IPS-15b (cell line): ENCODE results near the gene TRIM69.
"Not testable (repeated sequence)": the region's sequence is repeated elsewhere in the genome, so short reads cannot be mapped to it uniquely, and the experiment has no call there.

Experiments
- H3K27me3 ChIP-seq: one replicate; pipeline ENCODE4 v1.6.1; 2013; ENCODE audit warnings: low read length; ENCODE audit not compliant: control insufficient read depth, insufficient read depth
- H3K36me3 ChIP-seq: one replicate; pipeline ENCODE4 v1.6.1; 2013; ENCODE audit warnings: low read length; ENCODE audit not compliant: control insufficient read depth, insufficient read depth
- H3K4me1 ChIP-seq: one replicate; pipeline ENCODE4 v1.6.1; 2013; ENCODE audit warnings: mild to moderate bottlenecking, low read length; ENCODE audit not compliant: control insufficient read depth, insufficient read depth
- H3K4me3 ChIP-seq: one replicate; pipeline ENCODE4 v1.5.1; 2013; ENCODE audit warnings: low read depth, low read length
- H3K9ac ChIP-seq: one replicate; pipeline ENCODE4 v1.6.1; 2013; ENCODE audit warnings: low read depth, mild to moderate bottlenecking, low read length
- H3K9me3 ChIP-seq: one replicate; pipeline ENCODE4 v1.6.1; 2013; ENCODE audit warnings: mild to moderate bottlenecking, low read length; ENCODE audit not compliant: control insufficient read depth, insufficient read depth

TRIM69 gene

GRCh38 chr15:44729408-44730127 is 6.8 kb upstream of the TRIM69 start:
- Histone ChIP-seq H3K4me3 (peak overlapping the region; percentile 76), H3K9me3 (no peaks in the 10 kb centered on the region), H3K9ac (peak overlapping the region; percentile 56), H3K4me1 (peaks cover 4% of the 10 kb centered on the region), H3K27me3 (no peaks in the 10 kb centered on the region), H3K36me3 (no peaks in the 10 kb centered on the region)

- no peak overlapping the region for H3K9ac ChIP-seq
- H3K36me3 ChIP-seq: no peaks in the 10 kb centered on the region
- H3K27me3 ChIP-seq: no peaks in the 10 kb centered on the region
- no peaks in the 10 kb centered on the region for H3K9me3 ChIP-seq
- peaks cover 4% of the 10 kb centered on the region for H3K4me1 ChIP-seq
- H3K4me3 ChIP-seq: no peak overlapping the region
These were observed 1.4 kb upstream of the TRIM69 start for GRCh38 chr15:44734839-44735481.

GRCh38 chr15:44735482-44736180 is 697 bp upstream of the TRIM69 start:
- peaks cover 4% of the 10 kb centered on the region for H3K4me1 ChIP-seq

DNA sequence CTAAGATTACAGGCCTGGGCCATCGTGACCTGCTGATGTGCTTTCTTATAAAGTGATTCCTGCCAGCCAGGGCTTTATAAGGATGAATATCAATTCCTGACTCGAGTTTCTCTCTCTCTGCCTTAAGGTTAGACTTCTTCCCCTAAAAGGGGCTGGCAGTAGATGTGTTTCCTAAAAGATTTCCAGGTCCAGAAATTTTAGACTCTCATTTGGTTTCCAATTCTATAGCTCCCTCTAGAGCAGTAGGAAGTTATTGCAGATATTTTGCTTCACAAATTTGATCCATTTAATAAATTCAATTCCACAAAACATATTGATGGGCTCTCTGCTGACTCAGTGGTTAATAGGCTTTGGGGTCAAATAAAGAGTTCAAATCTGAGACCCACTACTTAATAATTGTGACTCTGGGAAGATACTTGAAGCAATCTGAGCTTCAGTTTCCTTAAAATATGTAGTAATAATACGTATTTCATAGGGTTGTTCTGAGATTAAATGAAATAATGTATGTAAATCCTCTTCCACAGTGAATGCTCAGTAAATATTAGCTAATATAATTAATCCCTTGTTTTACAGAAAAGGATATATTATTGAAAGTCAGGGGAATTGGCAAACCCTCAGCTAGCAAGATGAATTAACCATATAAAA is 2.1 kb downstream of the TRIM69 start:
- Histone ChIP-seq H3K36me3 (no peaks in the 10 kb centered on the region), H3K9ac (no peak overlapping the region), H3K27me3 (no peaks in the 10 kb centered on the region), H3K9me3 (no peaks in the 10 kb centered on the region), H3K4me1 (peaks cover 4% of the 10 kb centered on the region), H3K4me3 (no peak overlapping the region)

More at GRCh38 chr15:44735482-44736180, 697 bp upstream of the TRIM69 start:
- Histone ChIP-seq H3K27me3 (no peaks in the 10 kb centered on the region), H3K4me3 (no peak overlapping the region), H3K9me3 (no peaks in the 10 kb centered on the region), H3K9ac (no peak overlapping the region), H3K36me3 (no peaks in the 10 kb centered on the region)

DNA sequence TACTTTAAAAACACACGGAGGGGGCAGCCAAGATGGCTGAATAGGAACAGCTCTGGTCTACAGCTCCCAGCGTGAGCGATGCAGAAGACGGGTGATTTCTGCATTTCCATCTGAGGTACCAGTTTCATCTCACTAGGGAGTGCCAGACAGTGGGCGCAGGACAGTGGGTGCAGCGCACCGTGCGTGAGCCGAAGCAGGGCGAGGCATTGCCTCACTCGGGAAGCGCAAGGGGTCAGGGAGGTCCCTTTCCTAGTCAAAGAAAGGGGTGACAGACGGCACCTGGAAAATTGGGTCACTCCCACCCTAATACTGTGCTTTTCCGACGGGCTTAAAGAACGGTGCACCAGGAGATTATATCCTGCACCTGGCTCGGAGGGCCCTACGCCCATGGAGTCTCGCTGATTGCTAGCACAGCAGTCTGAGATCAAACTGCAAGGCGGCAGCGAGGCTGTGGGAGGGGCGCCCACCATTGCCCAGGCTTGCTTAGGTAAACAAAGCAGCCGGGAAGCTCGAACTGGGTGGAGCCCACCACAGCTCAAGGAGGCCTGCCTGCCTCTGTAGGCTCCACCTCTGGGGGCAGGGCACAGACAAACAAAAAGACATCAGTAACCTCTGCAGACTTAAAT is 3.0 kb downstream of the TRIM69 start:
- H3K9ac ChIP-seq, H3K4me3 ChIP-seq, H3K36me3 ChIP-seq, H3K27me3 ChIP-seq, H3K9me3 ChIP-seq, H3K4me1 ChIP-seq: not testable (repeated sequence)

DNA sequence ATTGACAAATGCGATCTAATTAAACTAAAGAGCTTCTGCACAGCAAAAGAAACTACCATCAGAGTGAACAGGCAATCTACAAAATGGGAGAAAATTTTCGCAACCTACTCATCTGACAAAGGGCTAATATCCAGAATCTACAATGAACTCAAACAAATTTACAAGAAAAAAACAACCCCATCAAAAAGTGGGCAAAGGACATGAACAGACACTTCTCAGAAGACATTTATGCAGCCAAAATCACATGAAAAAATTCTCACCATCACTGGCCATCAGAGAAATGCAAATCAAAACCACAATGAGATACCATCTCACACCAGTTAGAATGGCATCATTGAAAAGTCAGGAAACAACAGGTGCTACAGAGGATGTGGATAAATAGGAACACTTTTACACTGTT is 7.1 kb downstream of the TRIM69 start:
- H3K4me3 ChIP-seq, H3K36me3 ChIP-seq, H3K9me3 ChIP-seq, H3K27me3 ChIP-seq, H3K4me1 ChIP-seq, H3K9ac ChIP-seq: not testable (repeated sequence)

GRCh38 chr15:44753345-44753744 is 17.0 kb downstream of the TRIM69 start:
- H3K9ac ChIP-seq: no peak overlapping the region
- no peaks in the 10 kb centered on the region for H3K9me3 ChIP-seq
- H3K27me3 ChIP-seq: no peaks in the 10 kb centered on the region
- no peaks in the 10 kb centered on the region for H3K4me1 ChIP-seq
- H3K4me3 ChIP-seq: no peak overlapping the region
- H3K36me3 ChIP-seq: no peaks in the 10 kb centered on the region

- H3K27me3 ChIP-seq: no peaks in the 10 kb centered on the region
- no peak overlapping the region for H3K4me3 ChIP-seq
- no peaks in the 10 kb centered on the region for H3K4me1 ChIP-seq
- no peak overlapping the region for H3K9ac ChIP-seq
- no peaks in the 10 kb centered on the region for H3K36me3 ChIP-seq
- H3K9me3 ChIP-seq: no peaks in the 10 kb centered on the region
These were observed 26.9 kb downstream of the TRIM69 start for GRCh38 chr15:44763187-44763586.

- Histone ChIP-seq H3K36me3 (no peaks in the 10 kb centered on the region), H3K27me3 (no peaks in the 10 kb centered on the region), H3K9me3 (no peaks in the 10 kb centered on the region), H3K4me3 (no peak overlapping the region), H3K4me1 (no peaks in the 10 kb centered on the region), H3K9ac (no peak overlapping the region)
These were observed 27.5 kb downstream of the TRIM69 start for GRCh38 chr15:44763848-44764247.

- no peak overlapping the region for H3K9ac ChIP-seq
- no peak overlapping the region for H3K4me3 ChIP-seq
- H3K4me1 ChIP-seq: no peaks in the 10 kb centered on the region
- H3K27me3 ChIP-seq: no peaks in the 10 kb centered on the region
- peaks cover 2% of the 10 kb centered on the region for H3K9me3 ChIP-seq
- H3K36me3 ChIP-seq: no peaks in the 10 kb centered on the region
These were observed 28.7 kb downstream of the TRIM69 start for GRCh38 chr15:44765036-44765435.

DNA sequence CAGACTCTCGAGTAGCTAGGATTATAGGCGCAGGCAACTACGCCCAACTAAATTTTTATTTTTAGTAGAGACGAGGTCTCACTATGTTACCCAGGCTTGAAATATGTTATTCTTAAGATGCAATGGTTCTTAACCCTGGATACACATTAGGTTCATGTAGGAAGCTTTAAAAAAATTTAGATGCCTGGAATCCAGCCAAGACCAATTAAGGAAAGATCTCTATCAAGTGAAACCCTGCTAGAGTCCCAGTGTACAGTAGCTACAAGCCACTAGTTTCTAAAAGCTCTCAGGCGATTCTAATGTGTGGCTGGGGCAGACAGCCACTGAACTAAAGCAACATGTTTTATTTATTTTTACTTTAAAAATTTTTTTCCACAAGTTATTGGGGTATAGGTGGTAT is 33.2 kb downstream of the TRIM69 start:
- no peaks in the 10 kb centered on the region for H3K36me3 ChIP-seq
- no peaks in the 10 kb centered on the region for H3K4me1 ChIP-seq
- H3K4me3 ChIP-seq: no peak overlapping the region
- H3K9ac ChIP-seq: no peak overlapping the region
- H3K27me3 ChIP-seq: no peaks in the 10 kb centered on the region
- H3K9me3 ChIP-seq: peaks cover 4% of the 10 kb centered on the region
